WTC11 (cell line): Measurements from ENCODE around the gene TMPRSS2. TPM values are rescaled to one million over a fixed set of nuclear protein-coding genes. Genes with fewer than 3 reads are reported as not detected.

Experiments
- ATAC-seq: fragments of 200-7000 bp; cut with Tn5 transposase; 2 replicates; pipeline ENCODE4 v1.10.0; 2021; ENCODE audit warnings: mild to moderate bottlenecking, moderate library complexity
- CTCF ChIA-PET: fragments of 300-600 bp; sonication (Branson Sonifier 250); formaldehyde crosslinking; loops from one replicate; lab custom pipeline; 2021; ENCODE audit warnings: antibody characterized with exemption; lab: Charles Lee
- POLR2A ChIA-PET: fragments of 350-600 bp; sonication (Branson Sonifier 250); formaldehyde crosslinking; loops from one replicate; lab custom pipeline; 2021; ENCODE audit warnings: antibody characterized with exemption; lab: Charles Lee
- DNase-seq: peaks from one replicate; pipeline ENCODE4 v3.0.0; 2021; ENCODE audit warnings: low spot score
- H3K27ac Mint-ChIP-seq: 2 replicates; pipeline ENCODE4 v1.8.0; 2021; ENCODE audit warnings: mixed read lengths
- H3K27me3 Mint-ChIP-seq: 2 replicates; pipeline ENCODE4 v1.8.0; 2021; ENCODE audit warnings: low read depth, mild to moderate bottlenecking, moderate library complexity, mixed read lengths
- H3K36me3 Mint-ChIP-seq: 2 replicates; pipeline ENCODE4 v1.8.0; 2021; ENCODE audit warnings: mixed read lengths
- H3K4me1 Mint-ChIP-seq: 2 replicates; pipeline ENCODE4 v1.8.0; 2022; ENCODE audit warnings: mixed read lengths
- H3K4me3 Mint-ChIP-seq: 2 replicates; pipeline ENCODE4 v1.8.0; 2021; ENCODE audit warnings: mild to moderate bottlenecking, moderate library complexity, mixed read lengths
- H3K9me3 Mint-ChIP-seq: 2 replicates; pipeline ENCODE4 v1.8.0; 2021; ENCODE audit warnings: mixed read lengths
- ARID4B ChIP-seq: sonication (generic); formaldehyde crosslinking; IDR thresholded peaks from 2 replicates; pipeline ENCODE4 v1.8.0; 2023; ENCODE audit warnings: missing genetic modification reagents, mild to moderate bottlenecking, borderline replicate concordance
- GTF2I ChIP-seq: fragments of 250-450 bp; sonication (Bioruptor Pico); conservative IDR thresholded peaks from 2 replicates; pipeline ENCODE4 v1.4.0; 2021; ENCODE audit warnings: mild to moderate bottlenecking
- NR3C1 ChIP-seq: sonication (generic); formaldehyde crosslinking; conservative IDR thresholded peaks from 2 replicates; pipeline ENCODE4 v1.8.1; 2023; ENCODE audit warnings: low read depth, mild to moderate bottlenecking, missing genetic modification reagents
- ZNF121 ChIP-seq: sonication (generic); formaldehyde crosslinking; IDR thresholded peaks from 2 replicates; pipeline ENCODE4 v1.8.0; 2023; ENCODE audit warnings: missing genetic modification reagents
- ZNF138 ChIP-seq: sonication (generic); formaldehyde crosslinking; conservative IDR thresholded peaks from 2 replicates; pipeline ENCODE4 v1.8.1; 2022; ENCODE audit warnings: mild to moderate bottlenecking, moderate library complexity, missing genetic modification reagents
- ZNF219 ChIP-seq: sonication (generic); formaldehyde crosslinking; IDR thresholded peaks from 2 replicates; pipeline ENCODE4 v1.8.0; 2023; ENCODE audit warnings: missing genetic modification reagents, mild to moderate bottlenecking, borderline replicate concordance
- ZNF423 ChIP-seq: fragments of 250-450 bp; sonication (Bioruptor Pico); IDR thresholded peaks from 2 replicates; pipeline ENCODE4 v2.1.2; 2022; ENCODE audit warnings: mild to moderate bottlenecking, moderate library complexity
- total RNA-seq: library from RNA; stranded (reverse); gene quantifications from 3 replicates; pipeline ENCODE4 v1.2.3, GENCODE V29; 2021
- TF ChIP-seq, protein P1 (sequence below): fragments of 250-450 bp; sonication (Bioruptor Pico); IDR thresholded peaks from 2 replicates; pipeline ENCODE4 v1.8.0; 2021; ENCODE audit warnings: mild to moderate bottlenecking
- TF ChIP-seq, protein P2 (sequence below): sonication (generic); formaldehyde crosslinking; IDR thresholded peaks from 2 replicates; pipeline ENCODE4 v1.8.0; 2022; ENCODE audit warnings: missing genetic modification reagents
- TF ChIP-seq, protein P3 (sequence below): sonication (generic); formaldehyde crosslinking; IDR thresholded peaks from 2 replicates; pipeline ENCODE4 v1.8.1; 2022; ENCODE audit warnings: low read depth, missing genetic modification reagents, borderline replicate concordance
- TF ChIP-seq, protein P4 (sequence below): fragments of 250-450 bp; sonication (Bioruptor Pico); IDR thresholded peaks from 2 replicates; pipeline ENCODE4 v1.9.0; 2021; ENCODE audit warnings: moderate library complexity, mild to moderate bottlenecking, inconsistent platforms, borderline replicate concordance

The TMPRSS2 gene
- total RNA-seq, 1 experiment from 2014 or later = 8.5 TPM

GRCh38 chr21:41460578-41461527 lies 47.1 kb downstream of the TMPRSS2 start:
- peaks cover 24% of the 10 kb centered on the region for H3K9me3 Mint-ChIP-seq
- peaks cover 35% of the 10 kb centered on the region for H3K36me3 Mint-ChIP-seq
- CTCF ChIA-PET = interaction anchor here (0.8 to 4.6 kb wide), 6 partner anchors 18 to 177 kb away, joined by 3 to 59 read pairs (median 3); no protein-coding TSS in a partner anchor
- TF ChIP-seq, protein P1, sequence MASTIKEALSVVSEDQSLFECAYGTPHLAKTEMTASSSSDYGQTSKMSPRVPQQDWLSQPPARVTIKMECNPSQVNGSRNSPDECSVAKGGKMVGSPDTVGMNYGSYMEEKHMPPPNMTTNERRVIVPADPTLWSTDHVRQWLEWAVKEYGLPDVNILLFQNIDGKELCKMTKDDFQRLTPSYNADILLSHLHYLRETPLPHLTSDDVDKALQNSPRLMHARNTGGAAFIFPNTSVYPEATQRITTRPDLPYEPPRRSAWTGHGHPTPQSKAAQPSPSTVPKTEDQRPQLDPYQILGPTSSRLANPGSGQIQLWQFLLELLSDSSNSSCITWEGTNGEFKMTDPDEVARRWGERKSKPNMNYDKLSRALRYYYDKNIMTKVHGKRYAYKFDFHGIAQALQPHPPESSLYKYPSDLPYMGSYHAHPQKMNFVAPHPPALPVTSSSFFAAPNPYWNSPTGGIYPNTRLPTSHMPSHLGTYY (CRISPR knock-in tag) = no peak
- TF ChIP-seq ZNF121 = no peak
- TF ChIP-seq, protein P2, sequence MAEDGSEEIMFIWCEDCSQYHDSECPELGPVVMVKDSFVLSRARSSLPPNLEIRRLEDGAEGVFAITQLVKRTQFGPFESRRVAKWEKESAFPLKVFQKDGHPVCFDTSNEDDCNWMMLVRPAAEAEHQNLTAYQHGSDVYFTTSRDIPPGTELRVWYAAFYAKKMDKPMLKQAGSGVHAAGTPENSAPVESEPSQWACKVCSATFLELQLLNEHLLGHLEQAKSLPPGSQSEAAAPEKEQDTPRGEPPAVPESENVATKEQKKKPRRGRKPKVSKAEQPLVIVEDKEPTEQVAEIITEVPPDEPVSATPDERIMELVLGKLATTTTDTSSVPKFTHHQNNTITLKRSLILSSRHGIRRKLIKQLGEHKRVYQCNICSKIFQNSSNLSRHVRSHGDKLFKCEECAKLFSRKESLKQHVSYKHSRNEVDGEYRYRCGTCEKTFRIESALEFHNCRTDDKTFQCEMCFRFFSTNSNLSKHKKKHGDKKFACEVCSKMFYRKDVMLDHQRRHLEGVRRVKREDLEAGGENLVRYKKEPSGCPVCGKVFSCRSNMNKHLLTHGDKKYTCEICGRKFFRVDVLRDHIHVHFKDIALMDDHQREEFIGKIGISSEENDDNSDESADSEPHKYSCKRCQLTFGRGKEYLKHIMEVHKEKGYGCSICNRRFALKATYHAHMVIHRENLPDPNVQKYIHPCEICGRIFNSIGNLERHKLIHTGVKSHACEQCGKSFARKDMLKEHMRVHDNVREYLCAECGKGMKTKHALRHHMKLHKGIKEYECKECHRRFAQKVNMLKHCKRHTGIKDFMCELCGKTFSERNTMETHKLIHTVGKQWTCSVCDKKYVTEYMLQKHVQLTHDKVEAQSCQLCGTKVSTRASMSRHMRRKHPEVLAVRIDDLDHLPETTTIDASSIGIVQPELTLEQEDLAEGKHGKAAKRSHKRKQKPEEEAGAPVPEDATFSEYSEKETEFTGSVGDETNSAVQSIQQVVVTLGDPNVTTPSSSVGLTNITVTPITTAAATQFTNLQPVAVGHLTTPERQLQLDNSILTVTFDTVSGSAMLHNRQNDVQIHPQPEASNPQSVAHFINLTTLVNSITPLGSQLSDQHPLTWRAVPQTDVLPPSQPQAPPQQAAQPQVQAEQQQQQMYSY (CRISPR knock-in tag) = no peak
- TF ChIP-seq NR3C1 = no peak
- no peak for TF ChIP-seq GTF2I (CRISPR knock-in tag)
- TF ChIP-seq ARID4B (CRISPR knock-in tag) = no peak
- TF ChIP-seq, protein P3, sequence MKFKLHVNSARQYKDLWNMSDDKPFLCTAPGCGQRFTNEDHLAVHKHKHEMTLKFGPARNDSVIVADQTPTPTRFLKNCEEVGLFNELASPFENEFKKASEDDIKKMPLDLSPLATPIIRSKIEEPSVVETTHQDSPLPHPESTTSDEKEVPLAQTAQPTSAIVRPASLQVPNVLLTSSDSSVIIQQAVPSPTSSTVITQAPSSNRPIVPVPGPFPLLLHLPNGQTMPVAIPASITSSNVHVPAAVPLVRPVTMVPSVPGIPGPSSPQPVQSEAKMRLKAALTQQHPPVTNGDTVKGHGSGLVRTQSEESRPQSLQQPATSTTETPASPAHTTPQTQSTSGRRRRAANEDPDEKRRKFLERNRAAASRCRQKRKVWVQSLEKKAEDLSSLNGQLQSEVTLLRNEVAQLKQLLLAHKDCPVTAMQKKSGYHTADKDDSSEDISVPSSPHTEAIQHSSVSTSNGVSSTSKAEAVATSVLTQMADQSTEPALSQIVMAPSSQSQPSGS (CRISPR knock-in tag) = no peak
- TF ChIP-seq ZNF219 (CRISPR knock-in tag) = no peak
- TF ChIP-seq, protein P4, sequence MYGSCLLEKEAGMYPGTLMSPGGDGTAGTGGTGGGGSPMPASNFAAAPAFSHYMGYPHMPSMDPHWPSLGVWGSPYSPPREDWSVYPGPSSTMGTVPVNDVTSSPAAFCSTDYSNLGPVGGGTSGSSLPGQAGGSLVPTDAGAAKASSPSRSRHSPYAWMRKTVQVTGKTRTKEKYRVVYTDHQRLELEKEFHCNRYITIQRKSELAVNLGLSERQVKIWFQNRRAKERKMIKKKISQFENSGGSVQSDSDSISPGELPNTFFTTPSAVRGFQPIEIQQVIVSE (CRISPR knock-in tag) = no peak
- no peak for TF ChIP-seq ZNF423 (CRISPR knock-in tag)
- TF ChIP-seq ZNF138 (CRISPR knock-in tag) = no peak
- no peak overlapping the region for H3K4me3 Mint-ChIP-seq
- no peak overlapping the region for H3K27ac Mint-ChIP-seq
- ATAC-seq (peak; percentile 93), DNase-seq (peak; percentile 70)
- POLR2A ChIA-PET = no interaction called here
- H3K27me3 Mint-ChIP-seq = no peaks in the 10 kb centered on the region; the same call in 1 of the 2 replicates
- peaks cover 17% of the 10 kb centered on the region for H3K4me1 Mint-ChIP-seq
